Activated effector memory CD4-positive, alpha-beta T cell treated with anti-CD3 and anti-CD28 coated beads, Interleukin-2, amount 50 U/mL, for 16 hours (primary cell): ENCODE results near the gene INSRR.
A peak's percentile ranks its signal among the peaks of the same experiment; 100 is the strongest.

Experiments used
- DNase-seq: peaks from one replicate; pipeline ENCODE4 v3.0.0-alpha.2; 2020

INSRR gene

DNA sequence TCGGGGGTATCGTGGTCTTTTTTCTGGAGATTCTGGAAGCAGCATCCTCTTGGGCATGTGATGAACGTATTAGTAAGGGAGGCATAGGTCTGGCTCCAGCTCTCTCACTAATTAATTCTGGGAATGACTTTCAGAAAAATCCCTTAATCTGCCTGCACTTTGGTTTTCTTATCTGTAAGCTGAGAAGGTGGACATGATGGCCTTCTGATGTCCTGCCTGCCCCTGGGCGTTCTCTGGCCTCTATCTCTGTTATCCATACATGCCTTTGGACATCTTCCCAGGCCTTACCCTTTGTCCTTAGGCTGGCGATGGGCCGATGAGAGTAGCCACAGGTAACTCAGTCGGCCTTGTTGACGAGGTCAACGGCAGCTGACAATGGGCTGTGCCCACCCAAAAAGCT, 10.5 kb upstream of the INSRR start:
- no peak for DNase-seq

DNA sequence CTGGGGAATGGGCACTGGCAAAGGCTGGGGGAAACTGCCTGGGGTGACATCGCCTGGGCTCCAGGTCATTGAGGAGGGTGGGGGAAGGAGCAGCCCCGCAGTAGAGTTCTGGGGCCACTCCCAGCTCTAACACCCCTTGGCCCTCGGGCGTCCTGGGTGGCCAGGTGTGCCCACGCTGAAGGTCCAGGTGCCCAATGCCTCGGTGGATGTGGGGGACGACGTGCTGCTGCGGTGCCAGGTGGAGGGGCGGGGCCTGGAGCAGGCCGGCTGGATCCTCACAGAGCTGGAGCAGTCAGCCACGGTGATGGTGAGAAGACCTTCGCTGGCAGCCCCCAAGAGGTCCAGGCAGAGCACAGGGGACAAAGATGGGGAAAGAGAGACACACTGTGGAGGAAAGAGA, 9.4 kb upstream of the INSRR start:
- no peak for DNase-seq

DNA sequence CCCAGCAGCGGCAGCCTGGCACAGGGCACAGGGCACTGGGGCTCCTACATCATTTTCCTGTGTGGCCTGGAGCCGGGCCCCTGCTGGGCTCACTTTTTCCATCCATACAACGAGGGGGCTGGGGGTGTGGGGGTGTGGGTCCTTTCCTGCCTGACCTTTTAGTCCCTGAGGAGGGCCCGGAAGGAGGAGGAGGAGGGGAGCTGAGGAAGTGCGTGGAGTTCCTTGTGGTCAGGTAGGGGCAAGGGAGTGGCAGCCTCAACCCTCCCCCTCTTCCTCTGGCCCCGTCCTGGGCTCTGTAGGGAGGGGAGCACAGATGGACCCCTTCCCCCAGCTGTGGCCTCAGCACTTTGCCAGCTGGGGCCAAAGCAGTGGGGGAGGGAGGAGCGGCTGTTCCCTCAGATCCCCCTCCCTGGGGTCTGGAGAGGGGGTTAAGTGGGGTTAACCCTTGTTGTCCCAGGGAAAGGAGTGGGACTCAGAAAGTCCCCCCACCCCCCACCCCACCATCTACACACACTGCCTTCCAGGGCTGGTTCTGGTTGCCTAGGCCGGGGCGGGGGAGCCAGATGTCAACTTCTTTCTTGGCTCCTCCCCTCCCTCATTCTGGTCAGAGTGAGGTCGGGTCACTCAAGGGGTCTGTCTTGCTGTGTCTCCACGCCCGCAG, 7.5 kb upstream of the INSRR start:
- DNase-seq, result no peak

DNA sequence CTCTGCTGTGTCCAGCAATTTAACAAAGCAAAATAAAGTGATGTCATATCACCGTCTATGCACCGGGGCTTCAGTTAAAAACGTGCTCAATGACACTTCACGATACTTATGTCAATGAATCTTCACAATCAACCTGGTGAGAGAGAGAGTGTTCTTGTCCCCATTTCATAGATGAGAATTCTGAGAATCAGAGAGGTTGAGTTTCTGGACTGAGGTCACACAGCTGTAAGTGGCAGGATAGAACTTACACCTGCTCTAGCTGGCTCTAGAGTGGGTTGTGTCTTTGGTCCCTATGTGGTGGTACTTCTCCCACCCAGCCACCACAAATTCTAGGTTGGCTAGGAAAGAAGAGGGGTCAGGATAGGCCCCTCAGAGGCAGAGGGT, 6.9 kb upstream of the INSRR start:
- no peak for DNase-seq

DNA sequence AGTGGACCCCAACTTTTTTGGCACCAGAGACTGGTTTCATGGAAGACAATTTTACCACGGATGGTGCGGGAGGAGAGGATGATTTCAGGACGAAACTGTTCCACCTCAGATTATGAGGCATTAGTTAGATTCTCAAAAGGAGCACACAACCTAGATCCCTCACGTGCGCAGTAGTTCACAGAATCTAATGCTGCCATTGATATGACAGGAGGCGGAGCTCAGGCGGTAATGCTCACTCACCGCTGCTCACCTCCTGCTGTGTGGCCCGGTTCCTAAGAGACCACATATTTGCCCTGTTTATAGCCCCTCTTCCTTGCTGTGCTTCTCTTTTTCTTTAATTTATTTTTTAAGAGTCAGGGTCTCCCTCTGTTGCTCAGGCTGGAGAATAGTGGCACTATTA, 6.3 kb upstream of the INSRR start:
- no peak for DNase-seq

DNA sequence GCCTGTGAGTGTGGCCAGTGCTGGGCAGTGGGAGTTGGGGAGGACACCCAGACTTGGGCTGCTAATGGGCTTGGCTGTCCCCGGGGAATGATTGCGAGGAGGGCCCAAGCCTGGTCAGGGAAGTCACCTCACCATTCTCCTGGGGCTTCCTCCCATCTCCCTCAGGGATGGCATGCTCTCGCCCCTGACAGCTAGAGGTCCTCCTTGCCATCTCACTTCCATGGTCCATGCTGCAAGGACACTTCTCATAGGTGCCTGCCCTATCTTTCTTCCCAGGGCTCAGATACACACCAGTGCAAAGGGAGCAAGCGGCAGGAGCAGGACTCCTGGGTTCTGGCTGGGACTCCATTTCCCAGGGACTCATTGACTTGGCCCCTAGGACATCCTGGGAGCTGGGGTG, 5.9 kb upstream of the INSRR start:
- DNase-seq, result no peak

DNA sequence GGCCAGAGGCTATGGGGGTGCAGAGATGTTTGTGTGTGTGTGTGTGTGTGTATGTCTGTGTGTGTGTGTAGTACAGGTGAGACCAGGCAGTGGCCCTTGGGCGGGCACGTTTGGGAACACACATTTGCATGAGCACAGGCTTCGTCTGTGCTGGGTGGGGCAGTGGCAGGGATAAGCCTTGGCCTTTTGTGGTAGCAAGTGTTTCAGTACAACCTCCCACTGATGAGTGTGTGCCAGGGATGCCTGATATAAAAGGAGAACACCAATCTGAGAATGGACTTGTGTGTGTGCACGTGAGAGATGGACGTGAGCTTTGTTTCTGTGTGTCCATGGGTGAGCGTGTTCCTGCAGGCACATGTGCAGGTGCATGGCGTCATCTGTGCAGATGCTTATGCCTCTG, 4.7 kb upstream of the INSRR start:
- DNase-seq, result no peak

DNA sequence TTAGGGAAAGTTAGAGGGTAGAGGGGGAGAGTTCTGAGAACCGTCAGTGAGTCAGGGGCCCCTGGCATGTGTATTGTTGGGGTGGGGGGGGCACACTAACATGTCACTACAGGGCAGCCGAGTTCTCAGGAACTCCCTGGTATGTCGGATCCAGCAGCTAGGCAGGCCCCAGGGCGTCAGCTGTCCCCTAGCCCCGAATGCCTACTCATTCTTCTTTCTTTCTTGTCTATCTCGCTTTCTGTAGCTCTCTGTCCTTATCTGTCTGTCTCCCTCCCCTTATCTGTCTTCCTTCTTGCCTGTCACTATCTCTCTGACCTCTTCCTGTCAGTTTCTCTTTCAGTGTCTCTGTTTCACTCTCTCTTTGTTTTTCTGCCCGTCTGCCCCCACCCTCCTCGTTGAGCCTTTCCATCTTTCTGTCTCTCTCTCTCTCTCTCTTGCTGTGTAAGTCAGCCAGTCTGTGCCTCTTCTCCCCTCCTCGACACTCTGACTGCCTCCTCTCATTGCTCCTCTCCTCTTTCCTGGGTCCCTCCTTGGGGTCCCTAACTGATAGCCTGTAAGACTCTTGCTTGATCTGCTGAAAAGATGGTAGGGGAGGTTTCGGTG, 4.2 kb upstream of the INSRR start:
- DNase-seq, result no peak

DNA sequence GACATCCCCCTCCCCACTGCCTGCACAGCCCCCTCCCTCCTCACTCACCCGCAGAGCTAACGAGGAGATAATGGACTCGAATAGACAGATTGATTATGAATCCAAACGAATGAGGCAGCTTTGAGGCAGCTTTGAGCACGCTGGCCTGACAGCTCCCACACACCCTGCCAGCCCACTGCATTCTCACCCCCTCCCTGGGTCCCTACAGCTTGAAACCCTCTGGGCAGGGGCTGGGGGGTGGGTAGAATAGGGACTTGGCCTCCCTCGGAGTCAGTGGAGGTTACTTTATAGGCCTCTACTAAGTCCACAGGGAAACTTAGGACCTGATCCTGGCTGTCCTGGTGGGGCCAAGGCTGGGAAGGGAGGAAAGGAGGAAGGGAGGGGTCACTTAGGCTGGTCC, 3.7 kb upstream of the INSRR start:
- no peak for DNase-seq

DNA sequence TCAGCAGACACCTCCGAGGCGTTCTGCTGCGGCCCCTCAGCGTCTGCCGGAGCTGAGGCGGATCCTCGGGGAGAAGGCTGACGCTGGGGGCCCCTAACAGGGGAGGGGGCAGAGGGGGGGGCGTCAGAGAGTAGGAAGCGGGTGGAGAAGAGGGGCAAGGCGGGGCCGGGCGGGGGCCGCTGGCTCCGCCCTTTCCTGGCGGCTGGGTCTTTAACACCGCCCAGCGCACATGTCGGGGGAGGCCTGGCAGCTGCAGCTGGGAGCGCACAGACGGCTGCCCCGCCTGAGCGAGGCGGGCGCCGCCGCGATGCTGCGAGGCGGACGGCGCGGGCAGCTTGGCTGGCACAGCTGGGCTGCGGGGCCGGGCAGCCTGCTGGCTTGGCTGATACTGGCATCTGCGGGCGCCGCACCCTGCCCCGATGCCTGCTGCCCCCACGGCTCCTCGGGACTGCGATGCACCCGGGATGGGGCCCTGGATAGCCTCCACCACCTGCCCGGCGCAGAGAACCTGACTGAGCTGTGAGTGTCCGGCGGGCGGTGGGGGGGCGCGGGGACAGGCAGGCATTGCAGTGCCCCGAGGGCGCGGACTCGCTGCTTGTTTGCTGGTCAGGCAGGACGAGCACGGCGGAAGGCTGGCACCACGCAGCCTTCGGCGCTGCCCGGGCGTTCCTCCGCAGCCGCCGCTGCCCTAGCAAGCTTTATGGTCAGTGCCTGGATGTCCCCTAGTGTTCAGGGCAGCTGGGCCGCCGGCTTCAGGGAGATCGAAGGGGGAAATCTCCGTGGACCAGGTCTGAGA, 1.9 kb upstream of the INSRR start, which contains the start of gene NTRK1:
Gene NTRK1 (plus strand): TSS at position 238 of the 796 bp plus-strand sequence. CDS start 70 bp downstream, at position 308.
- peak; percentile 83 for DNase-seq

DNA sequence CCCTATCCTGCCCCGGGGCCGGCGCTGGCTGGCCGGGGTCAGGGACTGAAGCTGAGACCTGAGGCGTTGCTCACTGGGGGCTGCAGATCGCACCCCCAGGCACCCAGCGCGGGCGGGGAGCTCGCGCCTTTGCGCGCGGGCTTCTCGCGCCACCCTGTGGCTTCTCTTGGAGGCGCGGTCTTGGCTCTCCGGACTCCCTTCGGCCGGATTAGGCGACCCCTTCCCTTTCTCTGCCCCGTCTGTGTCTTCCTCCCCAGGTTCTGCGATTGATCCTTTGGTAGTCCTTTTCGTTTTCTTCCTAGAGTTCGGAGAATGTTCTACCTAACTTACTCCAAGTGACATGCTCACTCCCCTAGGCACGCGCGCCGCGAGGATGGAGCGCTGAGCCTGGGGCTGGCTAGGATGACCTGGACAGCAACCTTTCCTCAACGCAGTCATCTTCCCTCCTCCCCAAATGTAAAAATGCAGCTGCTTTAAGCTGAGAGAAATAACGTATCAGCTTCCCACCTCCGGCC, 1.3 kb upstream of the INSRR start:
- DNase-seq, result peak; percentile 85

DNA sequence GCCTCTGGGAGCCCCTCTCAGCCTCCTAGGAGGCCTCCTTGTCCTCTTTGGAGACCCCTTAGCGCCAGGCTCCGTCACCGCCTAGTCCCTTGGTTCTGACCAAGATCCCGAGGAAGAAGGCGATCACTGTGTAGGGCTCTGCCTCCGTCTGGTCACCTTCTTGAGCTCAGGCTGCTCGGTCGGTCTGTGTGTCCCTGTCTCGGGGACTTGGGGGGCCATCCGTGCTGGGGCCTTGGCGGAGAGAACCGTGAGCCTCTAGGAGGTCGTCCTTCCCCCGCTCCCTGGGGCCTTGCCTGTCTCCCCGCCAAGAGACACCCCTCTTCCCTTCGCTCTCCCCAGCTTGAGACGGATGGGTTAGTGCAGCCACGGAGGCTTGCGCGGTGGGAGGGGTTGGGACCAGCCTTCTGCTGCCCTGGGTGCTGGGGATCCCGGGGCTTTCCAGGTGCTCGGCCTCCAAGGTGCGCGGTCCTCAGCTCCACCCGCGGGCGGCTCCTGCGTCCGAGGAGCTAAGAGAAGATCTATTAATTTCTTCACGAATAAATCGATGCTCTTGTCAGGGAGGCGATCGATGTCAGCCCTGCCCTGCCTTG, 701 bp upstream of the INSRR start:
- no peak for DNase-seq

DNA sequence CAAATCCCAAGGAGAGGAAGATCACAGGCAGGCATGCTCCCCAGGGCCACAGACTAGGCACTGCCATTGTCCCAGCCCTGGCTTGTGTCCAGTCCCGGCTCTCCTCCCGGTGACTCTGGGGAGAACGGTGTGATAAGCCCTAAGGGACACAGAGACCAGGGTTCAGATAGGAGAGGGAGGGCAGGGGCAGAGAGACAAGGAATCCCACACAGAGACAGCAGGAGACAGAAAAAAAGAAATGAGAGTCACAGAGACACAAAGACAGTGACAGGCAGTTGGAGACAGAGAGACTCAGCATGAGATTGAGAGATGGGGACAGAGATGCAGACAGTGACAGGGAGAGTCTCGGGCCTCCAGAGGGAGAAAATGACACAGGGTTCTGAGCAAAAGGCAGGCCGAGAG, 361 bp downstream of the INSRR start:
- DNase-seq, result no peak

DNA sequence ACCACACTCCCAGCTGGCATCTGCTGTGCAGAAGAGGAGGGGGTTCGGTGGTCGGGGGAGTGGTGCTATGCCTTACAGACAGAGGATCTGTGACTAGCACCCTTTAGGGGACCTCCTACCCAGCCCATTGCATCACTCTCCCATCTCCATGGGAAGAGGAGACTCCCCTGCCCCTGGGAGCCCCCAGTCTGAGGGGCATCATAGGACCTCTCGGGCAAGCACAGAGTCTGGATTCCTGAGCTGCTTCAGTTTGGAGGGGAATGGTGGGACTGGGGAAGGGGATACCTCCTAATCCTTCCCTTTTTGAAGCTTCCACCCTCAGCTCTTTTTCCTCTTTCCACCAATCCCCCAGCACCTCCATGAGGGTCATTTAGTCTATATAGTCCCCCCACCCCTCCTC, 1.4 kb downstream of the INSRR start:
- DNase-seq, result no peak

DNA sequence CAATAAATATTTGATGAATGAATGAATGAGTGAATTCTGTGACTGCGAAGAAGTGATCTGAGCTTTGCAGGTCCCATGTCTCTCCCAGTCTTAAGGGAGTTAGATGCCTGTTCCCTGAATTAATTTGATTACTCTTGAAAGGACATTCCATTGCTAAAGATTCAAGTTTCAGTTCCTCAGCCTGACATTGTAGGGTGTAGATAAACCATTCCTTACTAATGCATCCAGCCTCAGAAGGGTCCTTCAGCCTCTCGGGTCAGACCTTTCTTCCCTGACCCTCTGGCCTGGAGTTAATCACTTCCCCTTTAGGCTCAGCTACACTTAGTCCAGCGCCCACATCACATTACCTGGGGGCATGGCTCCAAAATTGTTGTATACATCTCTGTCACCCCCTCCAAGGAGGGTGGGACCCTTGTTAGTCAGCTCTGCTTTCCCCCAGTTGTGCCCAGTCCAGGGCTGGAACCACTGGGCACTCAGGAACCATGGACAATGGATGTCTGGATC, 2.6 kb downstream of the INSRR start:
- DNase-seq, result no peak

DNA sequence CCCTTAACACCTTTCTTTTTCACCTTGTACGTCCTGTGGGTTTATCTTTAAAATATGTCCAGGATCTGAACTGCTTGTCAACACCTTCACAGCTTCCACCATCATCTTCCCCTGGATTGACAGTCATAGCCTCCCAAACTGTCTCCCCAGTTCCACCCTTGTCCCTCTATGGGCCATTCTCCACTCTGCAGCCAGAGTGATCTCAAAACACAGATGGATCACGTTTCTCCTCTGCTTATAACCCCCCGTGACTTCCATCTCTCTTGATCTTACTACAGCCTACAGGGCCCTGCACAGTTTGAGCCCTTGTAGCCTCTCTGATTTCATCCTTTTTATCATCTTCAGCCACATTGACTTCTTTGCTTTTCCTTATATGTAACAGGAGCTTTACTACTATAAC, 4.3 kb downstream of the INSRR start:
- no peak for DNase-seq

DNA sequence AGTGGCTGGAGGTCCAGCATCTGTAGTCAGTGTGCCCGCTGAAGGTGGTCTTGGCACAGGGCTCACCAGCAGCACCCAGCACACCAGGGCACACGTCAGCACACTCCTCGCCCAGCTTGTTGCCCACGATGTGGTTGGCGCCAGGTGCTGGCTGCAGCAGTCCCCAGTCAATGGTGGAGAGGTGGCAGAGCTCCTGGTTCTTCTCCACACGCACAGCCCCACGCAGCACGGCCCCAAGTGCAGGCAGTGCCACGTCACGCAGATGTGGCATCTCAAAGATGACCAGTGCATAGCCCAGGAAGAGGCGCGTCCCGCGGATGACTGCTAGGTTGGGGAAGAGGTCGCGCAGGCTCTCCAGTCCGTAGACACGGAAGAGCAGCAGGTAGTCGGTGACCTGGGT, 5.2 kb downstream of the INSRR start:
- DNase-seq, result no peak

DNA sequence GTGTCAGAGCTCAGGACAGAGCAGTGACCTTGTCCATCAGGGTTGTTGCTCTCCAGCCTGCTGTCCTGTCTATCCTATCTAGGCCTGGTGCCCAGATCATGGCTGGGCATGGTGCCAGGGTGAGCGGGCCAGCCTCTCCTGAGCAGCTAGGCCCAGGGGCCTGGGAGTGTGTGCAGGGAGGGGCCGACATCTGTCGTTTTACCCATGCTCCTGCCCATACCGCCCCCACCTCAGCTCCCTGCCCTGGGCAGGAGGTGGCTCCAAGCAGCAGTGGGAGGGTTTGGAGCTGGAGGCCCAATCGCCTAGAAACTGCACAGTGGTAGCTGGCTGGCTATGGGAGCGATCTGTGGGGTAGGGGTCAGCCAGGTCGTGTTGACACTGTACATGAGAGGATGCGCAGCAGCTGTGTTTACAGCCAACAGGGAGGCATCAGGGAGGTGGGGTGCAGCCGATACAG, 6.5 kb downstream of the INSRR start:
- DNase-seq, result no peak

DNA sequence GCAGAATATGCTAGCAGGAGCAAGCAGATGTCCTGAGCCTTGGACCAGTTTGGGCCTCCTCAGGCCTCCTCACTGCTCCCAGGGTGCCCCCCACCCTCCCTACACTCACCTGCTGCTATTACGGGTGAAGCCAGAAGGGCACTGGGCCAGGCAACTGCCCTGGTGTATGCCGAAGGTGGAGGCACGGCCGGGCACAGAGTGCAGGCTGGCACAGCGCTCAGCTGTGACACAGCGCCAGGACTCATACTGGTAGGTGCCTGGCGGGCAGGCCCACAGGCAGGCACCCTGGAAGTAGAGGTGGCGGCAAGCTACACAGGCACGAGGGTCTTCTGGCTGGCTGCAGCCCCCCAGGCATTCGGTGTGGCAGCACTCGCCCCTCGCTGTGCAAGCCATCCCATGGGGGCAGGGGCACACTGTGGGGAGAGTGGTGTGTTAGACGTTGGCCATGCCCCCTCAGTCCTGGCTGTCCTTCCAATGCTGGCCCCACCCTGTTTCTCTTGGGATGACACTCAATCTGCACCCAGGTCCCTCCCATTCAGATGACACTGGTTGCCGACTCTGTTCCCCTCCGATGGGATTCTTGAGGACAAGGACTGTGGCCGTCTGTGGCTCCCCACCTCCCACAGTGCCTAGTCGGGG, 7.0 kb downstream of the INSRR start:
- DNase-seq, result no peak

DNA sequence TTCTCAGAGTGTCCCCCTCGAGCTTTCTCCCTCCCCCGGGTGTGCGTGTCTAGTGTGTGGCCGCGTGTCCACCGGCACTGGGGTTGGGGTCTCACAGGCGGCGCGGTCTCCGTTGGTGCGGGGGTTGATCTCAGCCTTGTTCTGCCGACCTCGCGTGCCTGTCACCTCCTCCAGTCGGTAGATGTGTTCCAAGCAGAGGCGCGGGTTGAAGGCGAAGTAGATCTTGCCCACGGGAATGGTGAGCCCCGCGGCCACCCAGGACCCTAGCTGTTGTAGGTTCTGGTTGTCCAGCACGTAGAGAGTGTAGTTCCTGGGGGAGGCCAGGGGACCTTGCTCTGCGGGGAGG, 9.8 kb downstream of the INSRR start:
- DNase-seq, result no peak

DNA sequence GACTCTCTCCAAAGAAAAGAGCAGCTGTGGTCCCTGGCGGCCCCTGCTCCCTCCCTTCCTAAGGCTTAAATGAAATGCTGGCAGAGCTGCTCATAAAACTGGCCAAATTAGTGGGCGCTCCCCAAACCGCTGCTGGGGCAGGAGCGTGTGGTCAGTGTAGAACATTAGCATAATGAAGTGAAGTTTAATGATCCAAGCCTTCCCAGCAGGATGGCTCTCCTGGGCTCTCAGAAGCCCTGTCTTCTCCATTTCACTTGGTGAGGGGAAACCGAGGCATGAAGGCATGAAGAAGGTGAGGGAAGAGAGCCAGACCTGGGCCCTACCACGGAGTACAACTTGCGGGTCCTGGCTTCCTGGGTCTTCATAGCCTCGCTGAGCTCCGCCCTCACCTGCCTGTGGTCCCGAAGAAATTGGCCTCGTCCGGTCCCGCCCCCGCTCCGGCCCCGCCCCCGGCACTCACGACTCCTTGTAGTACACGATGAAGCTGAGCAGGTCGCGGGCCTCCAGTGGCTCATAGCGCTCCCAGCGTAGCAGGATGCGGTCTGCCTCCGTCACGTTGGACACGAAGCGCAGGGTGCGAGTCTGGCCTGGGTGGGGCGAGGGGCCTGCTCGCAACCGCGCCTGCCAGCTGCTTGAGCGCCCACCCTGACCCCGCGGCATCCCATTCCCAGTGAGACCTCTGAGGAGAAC, 10.3 kb downstream of the INSRR start:
- DNase-seq, result peak; percentile 84
